AG09309 (cell line): ENCODE data around the gene DTHD1.

Experiments
- DNase-seq: peaks from one replicate; pipeline ENCODE4 v3.0.0-alpha.2; 2010; ENCODE audit warnings: low read depth
- H3K4me3 ChIP-seq: 2 replicates; pipeline ENCODE4 v1.5.1; 2011; ENCODE audit warnings: mild to moderate bottlenecking, low read depth, low read length, moderate library complexity; ENCODE audit not compliant: control insufficient read depth
- TF ChIP-seq, protein P1 (sequence below): IDR thresholded peaks from 2 replicates; pipeline ENCODE4 v1.5.1; 2011; ENCODE audit warnings: mild to moderate bottlenecking, low read depth, low read length, inconsistent platforms; ENCODE audit not compliant: insufficient read depth, control insufficient read depth; ENCODE audit errors: missing control alignments

DTHD1 gene

GRCh38 chr4:36313301-36313700 lies 31.9 kb downstream of the DTHD1 start:
- DNase-seq: no peak
- TF ChIP-seq, protein P1, sequence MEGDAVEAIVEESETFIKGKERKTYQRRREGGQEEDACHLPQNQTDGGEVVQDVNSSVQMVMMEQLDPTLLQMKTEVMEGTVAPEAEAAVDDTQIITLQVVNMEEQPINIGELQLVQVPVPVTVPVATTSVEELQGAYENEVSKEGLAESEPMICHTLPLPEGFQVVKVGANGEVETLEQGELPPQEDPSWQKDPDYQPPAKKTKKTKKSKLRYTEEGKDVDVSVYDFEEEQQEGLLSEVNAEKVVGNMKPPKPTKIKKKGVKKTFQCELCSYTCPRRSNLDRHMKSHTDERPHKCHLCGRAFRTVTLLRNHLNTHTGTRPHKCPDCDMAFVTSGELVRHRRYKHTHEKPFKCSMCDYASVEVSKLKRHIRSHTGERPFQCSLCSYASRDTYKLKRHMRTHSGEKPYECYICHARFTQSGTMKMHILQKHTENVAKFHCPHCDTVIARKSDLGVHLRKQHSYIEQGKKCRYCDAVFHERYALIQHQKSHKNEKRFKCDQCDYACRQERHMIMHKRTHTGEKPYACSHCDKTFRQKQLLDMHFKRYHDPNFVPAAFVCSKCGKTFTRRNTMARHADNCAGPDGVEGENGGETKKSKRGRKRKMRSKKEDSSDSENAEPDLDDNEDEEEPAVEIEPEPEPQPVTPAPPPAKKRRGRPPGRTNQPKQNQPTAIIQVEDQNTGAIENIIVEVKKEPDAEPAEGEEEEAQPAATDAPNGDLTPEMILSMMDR: no peak
- H3K4me3 ChIP-seq: no peak overlapping the region

GRCh38 chr4:36313703-36314102 lies 32.3 kb downstream of the DTHD1 start:
- TF ChIP-seq, protein P1: no peak
- no peak overlapping the region for H3K4me3 ChIP-seq
- DNase-seq: no peak

DNA sequence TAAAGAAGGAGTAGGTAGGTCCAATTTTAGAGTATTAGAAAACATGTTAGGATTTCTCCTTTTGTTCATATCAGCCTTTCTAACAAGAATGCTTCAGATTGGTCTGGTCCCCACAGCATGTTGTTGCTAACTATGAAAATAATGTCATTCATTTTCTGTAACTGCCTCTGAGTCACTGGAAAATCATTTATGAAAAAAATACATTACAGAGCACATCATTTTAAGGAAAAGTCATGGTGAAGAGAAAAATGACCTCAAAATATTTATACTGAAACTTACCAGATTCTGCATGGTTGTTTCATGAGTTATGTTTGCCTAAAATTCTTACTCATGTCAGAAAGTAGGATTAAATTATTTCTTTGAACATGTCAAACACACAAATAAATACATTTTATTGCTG lies 35.2 kb downstream of the DTHD1 start:
- H3K4me3 ChIP-seq: no peak overlapping the region
- DNase-seq: no peak
- TF ChIP-seq, protein P1: no peak

GRCh38 chr4:36317721-36318120 lies 36.3 kb downstream of the DTHD1 start:
- TF ChIP-seq, protein P1: no peak
- H3K4me3 ChIP-seq: no peak overlapping the region
- DNase-seq: no peak

- TF ChIP-seq, protein P1: no peak
- no peak for DNase-seq
- H3K4me3 ChIP-seq: no peak overlapping the region
Observed at GRCh38 chr4:36320117-36320896, 38.9 kb downstream of the DTHD1 start.

- TF ChIP-seq, protein P1: no peak
- DNase-seq: no peak
- no peak overlapping the region for H3K4me3 ChIP-seq
Observed at GRCh38 chr4:36321176-36321575, 39.8 kb downstream of the DTHD1 start.
